ENCODE results near the gene TEX26. TPM values are rescaled to one million over a fixed set of nuclear protein-coding genes. Genes with fewer than 3 reads are reported as not detected.

The TEX26 gene
- total RNA-seq, 1 donor from 2014 or later: not detected

GRCh38 chr13:31016342-31017325 is 84.2 kb downstream of the TEX26 start:
- Histone ChIP-seq H3K9me3 (no peaks in the 10 kb centered on the region), H3K4me3 (no peak overlapping the region), H3K27me3 (no peaks in the 10 kb centered on the region), H3K27ac (no peak overlapping the region), H3K4me1 (no peaks in the 10 kb centered on the region), H3K36me3 (no peaks in the 10 kb centered on the region)
- TF ChIP-seq CTCF (IDR thresholded peaks at IDR 0.05): no peak
- intact Hi-C loops (cut with DNase I): no loop called here
- DNase-seq (ENCODE audit: low spot score in 2 of 2): peak in 1 of 2 donors; percentile 19

DNA sequence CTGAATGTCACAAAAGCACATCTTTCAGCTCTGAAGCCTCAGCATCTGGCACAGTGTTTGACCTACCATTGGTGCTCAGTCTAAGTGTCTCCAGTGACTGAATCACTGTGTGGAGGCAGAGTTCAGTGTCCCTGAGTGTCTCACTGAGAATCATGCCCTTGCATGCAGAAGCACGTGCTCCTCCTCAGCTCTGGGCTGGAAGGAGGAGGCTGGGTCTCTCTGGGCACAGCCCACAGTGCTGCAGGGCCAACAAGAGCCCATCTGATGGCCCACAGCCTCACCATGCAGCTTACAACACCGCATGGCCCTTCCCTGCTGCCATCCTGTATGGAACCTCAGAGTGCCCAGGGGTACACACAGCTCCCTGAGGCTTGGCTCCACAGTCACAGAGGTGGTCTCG is 86.1 kb downstream of the TEX26 start:
- H3K4me3 ChIP-seq: no peak overlapping the region
- DNase-seq (ENCODE audit: low spot score in 2 of 2): no peak
- no peaks in the 10 kb centered on the region for H3K9me3 ChIP-seq
- no peak for TF ChIP-seq CTCF (IDR thresholded peaks at IDR 0.05)
- H3K27ac ChIP-seq: no peak overlapping the region
- H3K27me3 ChIP-seq: no peaks in the 10 kb centered on the region
- H3K4me1 ChIP-seq: no peaks in the 10 kb centered on the region
- no peaks in the 10 kb centered on the region for H3K36me3 ChIP-seq
- intact Hi-C loops (cut with DNase I): no loop called here

GRCh38 chr13:31020996-31021395 is 88.5 kb downstream of the TEX26 start:
- no peak for DNase-seq (ENCODE audit: low spot score in 2 of 2)
- H3K9me3 ChIP-seq: no peaks in the 10 kb centered on the region
- H3K36me3 ChIP-seq: no peaks in the 10 kb centered on the region
- H3K4me3 ChIP-seq: no peak overlapping the region
- intact Hi-C loops (cut with DNase I): no loop called here
- no peak for TF ChIP-seq CTCF (IDR thresholded peaks at IDR 0.05)
- no peak overlapping the region for H3K27ac ChIP-seq
- H3K4me1 ChIP-seq: no peaks in the 10 kb centered on the region
- H3K27me3 ChIP-seq: no peaks in the 10 kb centered on the region

GRCh38 chr13:31022288-31022895 is 89.9 kb downstream of the TEX26 start:
- Histone ChIP-seq H3K9me3 (no peaks in the 10 kb centered on the region), H3K36me3 (no peaks in the 10 kb centered on the region), H3K4me3 (no peak overlapping the region), H3K27ac (no peak overlapping the region), H3K27me3 (no peaks in the 10 kb centered on the region), H3K4me1 (no peaks in the 10 kb centered on the region)
- no peak for TF ChIP-seq CTCF (IDR thresholded peaks at IDR 0.05)
- intact Hi-C loops (cut with DNase I): no loop called here
- no peak for DNase-seq (ENCODE audit: low spot score in 2 of 2)

DNA sequence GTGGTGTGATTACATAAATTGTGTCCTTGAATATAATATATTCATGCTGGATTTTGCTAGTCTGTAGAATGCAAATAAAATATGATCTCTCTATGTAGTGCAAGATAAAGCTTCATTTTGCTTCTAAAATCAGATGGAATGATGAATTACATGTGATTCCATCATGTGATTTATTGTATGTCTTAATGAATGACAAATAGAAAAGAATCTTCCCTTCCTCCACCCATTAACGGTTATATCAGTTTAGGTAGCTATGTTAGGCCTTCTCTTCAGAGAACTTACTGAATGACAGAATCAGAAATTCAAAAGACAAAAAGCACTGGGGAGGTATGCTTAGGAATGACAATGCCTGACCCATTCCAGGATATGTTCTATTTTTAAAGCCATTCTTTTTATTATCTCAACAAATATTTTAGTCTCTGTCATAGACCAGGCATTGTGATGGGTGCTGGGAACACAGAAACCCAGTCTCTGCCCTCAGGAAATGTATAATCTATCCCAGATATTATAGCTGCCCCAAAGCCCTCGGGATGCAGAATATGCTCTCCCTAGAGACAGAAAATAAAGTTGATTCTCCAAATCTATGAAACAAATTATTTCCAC is 90.6 kb downstream of the TEX26 start:
- DNase-seq (ENCODE audit: low spot score in 2 of 2): no peak
- no peak overlapping the region for H3K4me3 ChIP-seq
- no peak for TF ChIP-seq CTCF (IDR thresholded peaks at IDR 0.05)
- no peak overlapping the region for H3K27ac ChIP-seq
- intact Hi-C loops (cut with DNase I): no loop called here
- H3K4me1 ChIP-seq: no peaks in the 10 kb centered on the region
- H3K27me3 ChIP-seq: no peaks in the 10 kb centered on the region
- no peaks in the 10 kb centered on the region for H3K9me3 ChIP-seq
- no peaks in the 10 kb centered on the region for H3K36me3 ChIP-seq

Other genes starting within 250 kb of the TEX26 start
- gene ALOX5AP, start 197.1 kb upstream of the TEX26 start, total RNA-seq: 5.7 TPM
- 98.8 TPM for gene MEDAG, start 26.4 kb upstream of the TEX26 start, total RNA-seq
- gene HSPH1, start 229.2 kb downstream of the TEX26 start, total RNA-seq: 20.6 TPM